Activated gamma-delta T cell (primary cell): ENCODE measurements around the gene GUCD1.

Source experiments
- DNase-seq: peaks from one replicate; lab custom pipeline; 2025; lab: John Stamatoyannopoulos, UW

The GUCD1 gene

GRCh38 chr22:24503137-24503842 lies 51.6 kb downstream of the GUCD1 start:
- DNase-seq = no peak

GRCh38 chr22:24502541-24502940 lies 52.4 kb downstream of the GUCD1 start:
- no peak for DNase-seq

- no peak for DNase-seq
Observed at GRCh38 chr22:24502034-24502433, 52.9 kb downstream of the GUCD1 start.

- no peak for DNase-seq
Observed at GRCh38 chr22:24501301-24502005, 53.5 kb downstream of the GUCD1 start.

- DNase-seq = no peak
Observed at GRCh38 chr22:24500277-24500820, 54.6 kb downstream of the GUCD1 start.

- DNase-seq = no peak
Observed at GRCh38 chr22:24499706-24500276, 55.1 kb downstream of the GUCD1 start.

- DNase-seq = no peak
Observed at GRCh38 chr22:24498824-24499223, 56.1 kb downstream of the GUCD1 start.

GRCh38 chr22:24497841-24498258 lies 57.1 kb downstream of the GUCD1 start:
- no peak for DNase-seq

GRCh38 chr22:24496661-24497060 lies 58.3 kb downstream of the GUCD1 start:
- no peak for DNase-seq

- no peak for DNase-seq
Observed at GRCh38 chr22:24496234-24496633, 58.7 kb downstream of the GUCD1 start.

GRCh38 chr22:24495365-24495675 lies 59.6 kb downstream of the GUCD1 start:
- no peak for DNase-seq

GRCh38 chr22:24494528-24495364 lies 60.2 kb downstream of the GUCD1 start, which contains the start of gene UPB1:
UPB1 (plus strand) TSS chr22:24495332; CDS start chr22:24495404, 72 bp downstream.
- no peak for DNase-seq

GRCh38 chr22:24494167-24494527 lies 60.8 kb downstream of the GUCD1 start:
- DNase-seq = no peak

- DNase-seq = no peak
Observed at GRCh38 chr22:24492391-24492790, 62.5 kb downstream of the GUCD1 start.
